ENCODE results near the gene MFAP3L.

DNA sequence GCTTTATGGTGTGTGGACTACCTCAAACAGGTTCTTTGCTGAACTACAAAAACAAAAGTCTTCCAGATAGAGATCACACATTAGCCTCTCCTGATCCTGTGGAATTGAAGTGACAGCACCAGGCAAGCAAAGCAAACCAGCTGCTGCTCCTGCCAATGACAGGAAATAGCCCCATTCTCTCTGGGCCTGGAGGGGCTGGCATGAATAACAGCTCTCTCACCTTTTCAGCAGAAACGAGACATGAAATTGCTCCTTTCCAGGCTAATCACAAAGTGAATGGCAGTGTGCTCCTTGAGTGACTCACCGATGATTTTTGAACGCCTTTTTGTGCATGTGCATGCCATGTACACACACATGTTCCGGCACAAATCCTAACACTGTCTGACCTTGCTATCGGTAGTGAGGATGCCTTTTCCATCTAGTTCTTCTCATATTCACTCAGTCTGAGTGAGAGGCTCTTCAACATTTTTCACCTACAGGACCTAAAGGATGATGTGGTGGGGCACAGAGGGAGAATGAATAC lies 24.4 kb downstream of the MFAP3L start:
- TF ChIP-seq SMC3 (conservative IDR thresholded peaks at IDR 0.05; ENCODE audit: poor library complexity): no peak
- no peak for TF ChIP-seq EP300 (conservative IDR thresholded peaks at IDR 0.05; ENCODE audit: poor library complexity, severe bottlenecking)
- TF ChIP-seq CTCF (IDR thresholded peaks at IDR 0.05; ENCODE audit: poor library complexity, severe bottlenecking): no peak

All from neural cell (in vitro differentiated cells).